ENCODE data around the gene CACNG6. TPM values are rescaled to one million over a fixed set of nuclear protein-coding genes. Genes with fewer than 3 reads are reported as not detected.

The CACNG6 gene
- total RNA-seq, 4 donors from 2014 or later, result 1.4 TPM; not detected in 3

DNA sequence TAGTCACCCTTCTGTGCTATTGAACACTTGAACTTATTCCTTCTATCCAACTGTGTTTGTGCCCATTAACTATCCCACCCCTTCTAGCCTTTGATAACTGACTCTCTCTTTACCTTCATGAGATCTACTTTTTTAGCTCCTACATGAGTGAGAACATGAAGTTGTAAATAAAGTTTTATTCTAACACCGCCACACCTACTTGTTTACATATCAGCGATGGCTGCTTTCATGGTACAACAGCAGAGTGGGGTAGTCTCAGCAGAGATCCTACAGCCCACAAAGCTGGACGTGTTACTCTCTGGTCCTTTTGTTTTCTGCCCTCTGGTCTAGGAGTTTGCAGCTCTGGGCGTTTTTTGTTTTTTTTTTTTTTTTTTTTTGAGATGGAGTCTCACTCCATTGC, 48.6 kb downstream of the CACNG6 start:
- no peak for DNase-seq
- no peak for TF ChIP-seq POLR2A (IDR thresholded peaks at IDR 0.05)
- TF ChIP-seq, protein P1, sequence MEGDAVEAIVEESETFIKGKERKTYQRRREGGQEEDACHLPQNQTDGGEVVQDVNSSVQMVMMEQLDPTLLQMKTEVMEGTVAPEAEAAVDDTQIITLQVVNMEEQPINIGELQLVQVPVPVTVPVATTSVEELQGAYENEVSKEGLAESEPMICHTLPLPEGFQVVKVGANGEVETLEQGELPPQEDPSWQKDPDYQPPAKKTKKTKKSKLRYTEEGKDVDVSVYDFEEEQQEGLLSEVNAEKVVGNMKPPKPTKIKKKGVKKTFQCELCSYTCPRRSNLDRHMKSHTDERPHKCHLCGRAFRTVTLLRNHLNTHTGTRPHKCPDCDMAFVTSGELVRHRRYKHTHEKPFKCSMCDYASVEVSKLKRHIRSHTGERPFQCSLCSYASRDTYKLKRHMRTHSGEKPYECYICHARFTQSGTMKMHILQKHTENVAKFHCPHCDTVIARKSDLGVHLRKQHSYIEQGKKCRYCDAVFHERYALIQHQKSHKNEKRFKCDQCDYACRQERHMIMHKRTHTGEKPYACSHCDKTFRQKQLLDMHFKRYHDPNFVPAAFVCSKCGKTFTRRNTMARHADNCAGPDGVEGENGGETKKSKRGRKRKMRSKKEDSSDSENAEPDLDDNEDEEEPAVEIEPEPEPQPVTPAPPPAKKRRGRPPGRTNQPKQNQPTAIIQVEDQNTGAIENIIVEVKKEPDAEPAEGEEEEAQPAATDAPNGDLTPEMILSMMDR (IDR thresholded peaks at IDR 0.05), result no peak
- H3K4me1 ChIP-seq, result no peaks in the 10 kb centered on the region
- no peak overlapping the region for H3K27ac ChIP-seq
- peaks cover 0 to 26% (median 0%) of the 10 kb centered on the region in 4 donors for H3K27me3 ChIP-seq
- WGBS, 2 donors, result 57 to 81% methylated on average over 4 of the region's 4 CpGs
- no peaks in the 10 kb centered on the region for H3K9me3 ChIP-seq
- no peaks in the 10 kb centered on the region for H3K36me3 ChIP-seq
- no peak overlapping the region for H3K4me3 ChIP-seq
- intact Hi-C loops (cut with DNase I), result no loop called here

- TF ChIP-seq, protein P1 (IDR thresholded peaks at IDR 0.05), result no peak
- TF ChIP-seq POLR2A (IDR thresholded peaks at IDR 0.05), result no peak
- intact Hi-C loops (cut with DNase I), result no loop called here
- WGBS, 2 donors, result 56 to 61% methylated on average over 9 of the region's 9 CpGs
Measured at GRCh38 chr19:54041969-54042606, 50.7 kb downstream of the CACNG6 start.

DNA sequence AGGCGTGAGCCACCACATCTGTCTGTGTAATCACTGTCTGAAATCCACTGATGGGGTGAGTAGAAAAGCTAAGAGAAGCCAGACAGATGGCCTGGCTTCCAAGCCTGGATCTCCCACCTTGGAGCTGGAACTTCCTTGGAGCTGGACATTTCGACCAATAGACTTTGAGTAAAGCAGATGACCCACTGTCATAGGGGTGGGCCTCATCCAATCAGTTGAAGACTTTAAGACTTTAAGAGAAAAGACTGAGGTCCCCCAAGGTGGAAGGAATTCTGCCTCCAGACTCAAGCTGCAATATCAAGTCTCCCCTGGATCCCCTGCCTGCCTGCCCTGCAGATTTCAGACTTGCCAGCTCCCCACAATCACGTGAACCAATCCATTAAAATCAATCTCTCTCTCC, 51.6 kb downstream of the CACNG6 start:
- no peaks in the 10 kb centered on the region for H3K9me3 ChIP-seq
- peaks cover 0 to 44% (median 0%) of the 10 kb centered on the region in 4 donors for H3K27me3 ChIP-seq
- H3K4me1 ChIP-seq, result no peaks in the 10 kb centered on the region
- TF ChIP-seq, protein P1 (IDR thresholded peaks at IDR 0.05), result no peak
- no peak for TF ChIP-seq POLR2A (IDR thresholded peaks at IDR 0.05)
- H3K4me3 ChIP-seq, result no peak overlapping the region
- intact Hi-C loops (cut with DNase I), result no loop called here
- no peak overlapping the region for H3K27ac ChIP-seq
- WGBS, 2 donors, result 59 to 74% methylated on average over 3 of the region's 3 CpGs
- H3K36me3 ChIP-seq, result no peaks in the 10 kb centered on the region
- no peak for DNase-seq

More at GRCh38 chr19:54041969-54042606, 50.7 kb downstream of the CACNG6 start:
- no peaks in the 10 kb centered on the region for H3K36me3 ChIP-seq
- no peak overlapping the region for H3K27ac ChIP-seq
- H3K4me3 ChIP-seq, result no peak overlapping the region
- no peaks in the 10 kb centered on the region for H3K4me1 ChIP-seq
- no peaks in the 10 kb centered on the region for H3K9me3 ChIP-seq
- peaks cover 0 to 36% (median 0%) of the 10 kb centered on the region in 4 donors for H3K27me3 ChIP-seq
- DNase-seq, result no peak

- peaks cover 0 to 56% (median 0%) of the 10 kb centered on the region in 4 donors for H3K27me3 ChIP-seq
Measured at GRCh38 chr19:54045771-54046170, 54.3 kb downstream of the CACNG6 start.

GRCh38 chr19:54047616-54048015, 56.2 kb downstream of the CACNG6 start:
- Histone ChIP-seq H3K4me3 (no peak overlapping the region), H3K27me3 (peaks cover 0 to 46% (median 0%) of the 10 kb centered on the region in 4 donors), H3K9me3 (no peaks in the 10 kb centered on the region), H3K36me3 (no peaks in the 10 kb centered on the region), H3K4me1 (no peaks in the 10 kb centered on the region), H3K27ac (no peak overlapping the region)
- intact Hi-C loops (cut with DNase I), result no loop called here
- 73 to 76% methylated on average over 4 of the region's 4 CpGs for WGBS, 2 donors
- TF ChIP-seq POLR2A (IDR thresholded peaks at IDR 0.05), result no peak
- TF ChIP-seq, protein P1 (IDR thresholded peaks at IDR 0.05), result no peak
- no peak for DNase-seq

More at GRCh38 chr19:54045771-54046170, 54.3 kb downstream of the CACNG6 start:
- TF ChIP-seq, protein P1 (IDR thresholded peaks at IDR 0.05), result no peak
- no peak for TF ChIP-seq POLR2A (IDR thresholded peaks at IDR 0.05)
- WGBS, 2 donors, result 72 to 76% methylated on average over 2 of the region's 2 CpGs
- no peak for DNase-seq
- Histone ChIP-seq H3K4me3 (no peak overlapping the region), H3K36me3 (no peaks in the 10 kb centered on the region), H3K4me1 (no peaks in the 10 kb centered on the region), H3K27ac (no peak overlapping the region), H3K9me3 (no peaks in the 10 kb centered on the region)
- intact Hi-C loops (cut with DNase I), result no loop called here

Small RNAs within 50 kb of the gene (small RNA-seq; reads per million reads assigned to genes)
- 0 reads per million in 4 donors for gene AC012314.20

Other genes starting within 250 kb of the CACNG6 start
- gene NLRP12, start 167.3 kb upstream of the CACNG6 start, total RNA-seq, result under 1 TPM in 2 of 4 donors, not detected in 2; 0.19 to 0.59 TPM
- 10 to 100 TPM in 1 of 4 donors, 1 to 10 TPM in 3; 4.1 to 30.7 (median 7.8) TPM for gene MYADM, start 123.8 kb upstream of the CACNG6 start, total RNA-seq
- gene PRKCG, start 109.4 kb upstream of the CACNG6 start, total RNA-seq, result not detected
- gene CACNG7, start 82.4 kb upstream of the CACNG6 start, total RNA-seq, result not detected
- not detected for gene CACNG8, start 28.7 kb upstream of the CACNG6 start, total RNA-seq
- not detected for gene VSTM1, start 72.3 kb downstream of the CACNG6 start, total RNA-seq
- not detected for gene TARM1, start 89.7 kb downstream of the CACNG6 start, total RNA-seq
- 1 to 10 TPM in 2 of 4 donors, under 1 TPM in 1, not detected in 1; 0.70 to 1.6 (median 1.3) TPM for gene OSCAR, start 109.2 kb downstream of the CACNG6 start, total RNA-seq
- gene NDUFA3, start 111.2 kb downstream of the CACNG6 start, total RNA-seq, result 10 to 100 TPM; 20.9 to 29.5 (median 25.4) TPM
- gene TFPT, start 124.0 kb downstream of the CACNG6 start, total RNA-seq, result 1 to 10 TPM; 6.1 to 9.0 (median 7.4) TPM
- gene PRPF31, start 124.1 kb downstream of the CACNG6 start, total RNA-seq, result 10 to 100 TPM; 41.8 to 49.2 (median 43.2) TPM
- gene CNOT3, start 146.1 kb downstream of the CACNG6 start, total RNA-seq, result 10 to 100 TPM; 18.0 to 27.9 (median 18.7) TPM
- gene LENG1, start 168.1 kb downstream of the CACNG6 start, total RNA-seq, result 1 to 10 TPM; 1.7 to 4.7 (median 4.3) TPM
- gene TMC4, start 181.5 kb downstream of the CACNG6 start, total RNA-seq, result 10 to 100 TPM in 3 of 4 donors, 1 to 10 TPM in 1; 4.0 to 45.6 (median 17.5) TPM
- gene MBOAT7, start 197.9 kb downstream of the CACNG6 start, total RNA-seq, result 10 to 100 TPM; 32.2 to 56.2 (median 40.8) TPM
- 10 to 100 TPM; 56.1 to 70.9 (median 64.4) TPM for gene TSEN34, start 199.7 kb downstream of the CACNG6 start, total RNA-seq
- gene RPS9, start 209.2 kb downstream of the CACNG6 start, total RNA-seq, result 1,000 to 10,000 TPM; 1,466 to 2,803 (median 2,105) TPM
- 10 to 100 TPM in 1 of 4 donors, 1 to 10 TPM in 2, not detected in 1; 7.8 to 18.8 (median 8.3) TPM for gene LILRB3, start 231.4 kb downstream of the CACNG6 start, total RNA-seq